ENCODE data around the gene ACOXL.
A peak's percentile ranks its signal among the peaks of the same experiment; 100 is the strongest.
"Not testable (repeated sequence)": the region's sequence is repeated elsewhere in the genome, so short reads cannot be mapped to it uniquely, and the experiment has no call there.

ACOXL gene

GRCh38 chr2:110732422-110733413 is at the start of gene ACOXL:
Gene ACOXL, plus strand, starts transcription at chr2:110732573. Its CDS starts 35,817 bp downstream, at chr2:110768390.
- TF ChIP-seq CTCF (IDR thresholded peaks at IDR 0.05; ENCODE audit: control insufficient read depth, extremely low read depth, insufficient read depth), result no peak
- peak; percentile 17 for DNase-seq (ENCODE audit: low read depth)
- peak within 1 kb of the TSS; percentile 44 for H3K4me3 ChIP-seq (ENCODE audit: low read depth, low read length)

GRCh38 chr2:110682872-110683271 is 49.5 kb upstream of the ACOXL start:
- TF ChIP-seq CTCF (IDR thresholded peaks at IDR 0.05; ENCODE audit: control insufficient read depth, extremely low read depth, insufficient read depth), result no peak
- no peak for DNase-seq (ENCODE audit: low read depth)

GRCh38 chr2:110687775-110688484 is 44.4 kb upstream of the ACOXL start:
- not testable (repeated sequence) for H3K4me3 ChIP-seq (ENCODE audit: low read depth, low read length); DNase-seq (ENCODE audit: low read depth)

More at GRCh38 chr2:110682872-110683271, 49.5 kb upstream of the ACOXL start:
- no peak overlapping the region for H3K4me3 ChIP-seq (ENCODE audit: low read depth, low read length)

- no peak overlapping the region for H3K4me3 ChIP-seq (ENCODE audit: low read depth, low read length)
- no peak for DNase-seq (ENCODE audit: low read depth)
- TF ChIP-seq CTCF (IDR thresholded peaks at IDR 0.05; ENCODE audit: control insufficient read depth, extremely low read depth, insufficient read depth), result no peak
These were observed 43.7 kb upstream of the ACOXL start for GRCh38 chr2:110688594-110689091.

DNA sequence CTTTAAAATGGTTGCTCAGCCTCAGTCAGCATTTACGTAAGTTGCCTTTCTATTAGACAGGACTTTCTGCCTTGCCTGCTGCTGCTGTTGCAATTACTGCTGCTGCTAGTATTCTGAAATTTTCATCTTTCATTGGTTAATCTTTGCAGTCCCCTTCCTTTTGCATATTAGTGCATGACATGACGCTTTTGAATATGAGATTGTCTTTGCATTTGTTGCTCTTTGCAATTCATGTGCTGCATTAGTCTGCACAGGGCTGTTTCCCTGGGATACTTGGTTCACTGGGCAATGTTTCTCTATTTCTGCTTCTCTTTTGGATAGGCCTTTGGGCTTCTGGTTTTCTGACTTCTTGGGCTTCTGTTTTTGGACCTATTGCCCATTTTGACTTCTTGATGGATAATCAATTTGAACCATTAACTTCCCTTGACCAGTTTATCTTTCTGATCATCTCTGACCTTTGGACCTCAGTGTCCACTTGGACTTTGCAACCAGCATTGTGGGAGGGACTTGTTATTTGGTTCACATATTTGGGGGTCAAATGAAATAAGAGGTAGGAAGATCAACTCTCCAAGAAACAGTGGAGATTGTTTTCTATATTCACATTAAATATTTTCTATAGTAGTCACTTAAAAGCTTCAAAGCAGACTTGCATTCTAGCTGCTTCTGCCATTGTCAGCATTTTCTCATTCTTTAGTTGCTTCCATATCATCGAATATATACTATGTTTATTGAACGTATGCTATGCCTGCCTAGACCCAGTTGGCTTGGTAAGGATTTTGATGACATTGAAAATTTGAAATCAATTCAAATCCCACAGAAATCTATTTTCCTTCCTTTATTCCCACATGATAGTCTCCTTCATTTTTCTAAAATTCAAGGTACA is 42.0 kb upstream of the ACOXL start:
- no peak for DNase-seq (ENCODE audit: low read depth)
- no peak for TF ChIP-seq CTCF (IDR thresholded peaks at IDR 0.05; ENCODE audit: control insufficient read depth, extremely low read depth, insufficient read depth)
- no peak overlapping the region for H3K4me3 ChIP-seq (ENCODE audit: low read depth, low read length)

DNA sequence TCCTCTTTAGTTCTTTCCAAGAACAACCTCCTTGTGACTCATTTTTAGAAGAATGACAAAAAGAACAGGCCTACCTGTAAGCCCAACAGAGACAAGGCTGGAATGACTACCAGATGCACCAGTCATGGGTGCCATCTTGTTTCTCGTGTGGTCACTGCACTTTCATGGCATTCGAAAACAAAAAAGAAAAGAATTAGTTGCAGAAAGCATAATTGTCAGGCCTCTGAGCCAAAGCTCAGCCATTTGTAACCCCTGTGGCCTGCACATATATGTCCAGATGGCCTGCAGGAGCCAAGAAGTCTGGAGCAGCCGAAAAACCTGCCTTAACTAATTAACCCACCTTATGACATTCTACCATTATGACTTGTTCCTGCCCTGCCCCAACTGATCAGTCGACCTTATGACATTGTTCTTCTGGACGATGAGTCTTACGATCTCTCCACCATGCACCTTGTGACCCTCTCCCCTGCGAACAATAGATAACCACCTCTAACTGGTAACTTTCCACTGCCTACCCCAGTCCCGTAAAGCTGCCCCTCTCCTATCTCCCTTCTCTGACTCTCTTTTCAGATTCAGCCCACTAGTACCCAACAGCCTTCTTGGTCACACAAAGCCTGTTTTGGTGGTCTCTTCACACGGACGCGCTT is 40.6 kb upstream of the ACOXL start:
- no peak for DNase-seq (ENCODE audit: low read depth)
- H3K4me3 ChIP-seq (ENCODE audit: low read depth, low read length), result no peak overlapping the region
- no peak for TF ChIP-seq CTCF (IDR thresholded peaks at IDR 0.05; ENCODE audit: control insufficient read depth, extremely low read depth, insufficient read depth)

- H3K4me3 ChIP-seq (ENCODE audit: low read depth, low read length); DNase-seq (ENCODE audit: low read depth): not testable (repeated sequence)
These were observed 37.1 kb upstream of the ACOXL start for GRCh38 chr2:110695146-110695898.

DNA sequence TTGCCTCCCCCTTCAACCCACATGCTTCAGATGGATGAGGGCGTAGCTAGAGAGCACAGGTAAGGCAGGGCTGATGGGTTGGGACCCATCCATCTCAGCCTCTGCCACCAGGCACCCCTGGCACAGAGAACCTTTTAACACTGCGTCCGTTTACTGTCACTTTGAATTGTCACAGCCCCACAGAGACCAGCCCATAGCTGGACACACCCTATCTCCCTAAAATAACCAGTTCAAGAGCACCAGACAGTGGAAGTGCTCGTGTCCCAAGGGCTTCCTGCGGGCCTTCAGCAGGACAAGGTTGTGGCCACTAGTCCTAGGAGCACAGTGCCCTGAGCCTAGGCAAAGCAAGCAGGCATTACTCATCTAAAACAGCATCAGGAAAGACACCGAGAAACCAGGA is 34.1 kb upstream of the ACOXL start:
- not testable (repeated sequence) for H3K4me3 ChIP-seq (ENCODE audit: low read depth, low read length); DNase-seq (ENCODE audit: low read depth)

All from LNCaP clone FGC (cell line).